ENCODE results near the gene THOC1.

DNA sequence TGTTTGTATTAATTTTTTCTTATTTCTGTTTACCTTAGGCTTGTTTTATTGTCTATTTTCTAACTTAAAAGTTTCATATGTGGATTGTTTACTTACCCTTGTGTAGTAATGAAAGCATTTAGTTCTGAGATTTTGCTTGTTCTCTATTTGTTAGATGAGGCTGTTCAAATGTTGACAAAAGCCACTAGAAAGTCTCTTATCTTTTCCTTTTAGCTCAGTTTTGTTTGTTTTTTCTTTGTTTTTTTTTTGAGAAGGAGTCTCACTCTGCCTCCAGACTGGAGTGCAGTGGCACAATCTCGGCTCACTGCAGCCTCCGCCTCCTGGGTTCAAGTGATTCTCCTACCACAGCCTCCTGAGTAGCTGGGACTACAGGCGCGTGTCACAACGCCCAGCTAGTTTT, 78.6 kb downstream of the THOC1 start:
- TF ChIP-seq, protein P1, sequence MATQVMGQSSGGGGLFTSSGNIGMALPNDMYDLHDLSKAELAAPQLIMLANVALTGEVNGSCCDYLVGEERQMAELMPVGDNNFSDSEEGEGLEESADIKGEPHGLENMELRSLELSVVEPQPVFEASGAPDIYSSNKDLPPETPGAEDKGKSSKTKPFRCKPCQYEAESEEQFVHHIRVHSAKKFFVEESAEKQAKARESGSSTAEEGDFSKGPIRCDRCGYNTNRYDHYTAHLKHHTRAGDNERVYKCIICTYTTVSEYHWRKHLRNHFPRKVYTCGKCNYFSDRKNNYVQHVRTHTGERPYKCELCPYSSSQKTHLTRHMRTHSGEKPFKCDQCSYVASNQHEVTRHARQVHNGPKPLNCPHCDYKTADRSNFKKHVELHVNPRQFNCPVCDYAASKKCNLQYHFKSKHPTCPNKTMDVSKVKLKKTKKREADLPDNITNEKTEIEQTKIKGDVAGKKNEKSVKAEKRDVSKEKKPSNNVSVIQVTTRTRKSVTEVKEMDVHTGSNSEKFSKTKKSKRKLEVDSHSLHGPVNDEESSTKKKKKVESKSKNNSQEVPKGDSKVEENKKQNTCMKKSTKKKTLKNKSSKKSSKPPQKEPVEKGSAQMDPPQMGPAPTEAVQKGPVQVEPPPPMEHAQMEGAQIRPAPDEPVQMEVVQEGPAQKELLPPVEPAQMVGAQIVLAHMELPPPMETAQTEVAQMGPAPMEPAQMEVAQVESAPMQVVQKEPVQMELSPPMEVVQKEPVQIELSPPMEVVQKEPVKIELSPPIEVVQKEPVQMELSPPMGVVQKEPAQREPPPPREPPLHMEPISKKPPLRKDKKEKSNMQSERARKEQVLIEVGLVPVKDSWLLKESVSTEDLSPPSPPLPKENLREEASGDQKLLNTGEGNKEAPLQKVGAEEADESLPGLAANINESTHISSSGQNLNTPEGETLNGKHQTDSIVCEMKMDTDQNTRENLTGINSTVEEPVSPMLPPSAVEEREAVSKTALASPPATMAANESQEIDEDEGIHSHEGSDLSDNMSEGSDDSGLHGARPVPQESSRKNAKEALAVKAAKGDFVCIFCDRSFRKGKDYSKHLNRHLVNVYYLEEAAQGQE (IDR thresholded peaks at IDR 0.05; ENCODE audit: insufficient replicate concordance, low read depth), result no peak
- TF ChIP-seq, protein P2, sequence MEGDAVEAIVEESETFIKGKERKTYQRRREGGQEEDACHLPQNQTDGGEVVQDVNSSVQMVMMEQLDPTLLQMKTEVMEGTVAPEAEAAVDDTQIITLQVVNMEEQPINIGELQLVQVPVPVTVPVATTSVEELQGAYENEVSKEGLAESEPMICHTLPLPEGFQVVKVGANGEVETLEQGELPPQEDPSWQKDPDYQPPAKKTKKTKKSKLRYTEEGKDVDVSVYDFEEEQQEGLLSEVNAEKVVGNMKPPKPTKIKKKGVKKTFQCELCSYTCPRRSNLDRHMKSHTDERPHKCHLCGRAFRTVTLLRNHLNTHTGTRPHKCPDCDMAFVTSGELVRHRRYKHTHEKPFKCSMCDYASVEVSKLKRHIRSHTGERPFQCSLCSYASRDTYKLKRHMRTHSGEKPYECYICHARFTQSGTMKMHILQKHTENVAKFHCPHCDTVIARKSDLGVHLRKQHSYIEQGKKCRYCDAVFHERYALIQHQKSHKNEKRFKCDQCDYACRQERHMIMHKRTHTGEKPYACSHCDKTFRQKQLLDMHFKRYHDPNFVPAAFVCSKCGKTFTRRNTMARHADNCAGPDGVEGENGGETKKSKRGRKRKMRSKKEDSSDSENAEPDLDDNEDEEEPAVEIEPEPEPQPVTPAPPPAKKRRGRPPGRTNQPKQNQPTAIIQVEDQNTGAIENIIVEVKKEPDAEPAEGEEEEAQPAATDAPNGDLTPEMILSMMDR (IDR thresholded peaks at IDR 0.05; ENCODE audit: insufficient read depth, low read length), result no peak
- TF ChIP-seq POLR2AphosphoS5 (IDR thresholded peaks at IDR 0.05; ENCODE audit: low read depth), result no peak
- no peak for TF ChIP-seq GABPA (IDR thresholded peaks at IDR 0.05; ENCODE audit: low read depth)
